CD14-positive monocyte (primary cell): ENCODE results near the gene OR5H15. TPM values are rescaled to one million over a fixed set of nuclear protein-coding genes. Genes with fewer than 3 reads are reported as not detected.
"Not testable (repeated sequence)": the region's sequence is repeated elsewhere in the genome, so short reads cannot be mapped to it uniquely, and the experiment has no call there.

Experiments used
- DNase-seq, 3 donors: peaks; one replicate each; pipeline ENCODE4 v3.0.0-alpha.2; 2011 to 2022
- H2AFZ ChIP-seq: 2 replicates; pipeline ENCODE4 v1.6.0; 2012; ENCODE audit warnings: mild to moderate bottlenecking, low read depth, low read length, inconsistent platforms; ENCODE audit not compliant: insufficient read depth, poor library complexity, severe bottlenecking
- H3K27ac ChIP-seq, 2 donors: 1 replicate in 1 of 2; 2 replicates in 1 of 2; pipeline ENCODE4 v1.5.1; 2012 to 2013; ENCODE audit warnings: low read length in 2 of 2, control low read depth in 1 of 2, inconsistent platforms in 1 of 2, low read depth in 1 of 2, mild to moderate bottlenecking in 1 of 2
- H3K27me3 ChIP-seq, 2 donors: one replicate each; pipeline versions ENCODE4 v1.6.0 to v1.6.1; 2011 to 2013; ENCODE audit warnings: low read length in 2 of 2; ENCODE audit not compliant: control insufficient read depth in 2 of 2, insufficient read depth in 2 of 2
- H3K36me3 ChIP-seq, 2 donors: replicated peaks in 1 of 2; 1 replicate in 1 of 2; 2 replicates in 1 of 2; pipeline versions ENCODE4 v1.5.1 to v1.6.1; 2012 to 2013; ENCODE audit warnings: low read length in 2 of 2, control low read depth in 1 of 2, inconsistent platforms in 1 of 2, mild to moderate bottlenecking in 1 of 2; ENCODE audit not compliant: insufficient read depth in 2 of 2, control insufficient read depth in 1 of 2
- H3K4me1 ChIP-seq, 2 donors: 1 replicate in 1 of 2; 2 replicates in 1 of 2; pipeline versions ENCODE4 v1.5.1 to v1.6.1; 2012 to 2013; ENCODE audit warnings: low read length in 2 of 2, control low read depth in 1 of 2, inconsistent platforms in 1 of 2, mild to moderate bottlenecking in 1 of 2, moderate library complexity in 1 of 2; ENCODE audit not compliant: insufficient read depth in 2 of 2, control insufficient read depth in 1 of 2
- H3K4me2 ChIP-seq: replicated peaks from 2 replicates; pipeline ENCODE3; 2012; ENCODE audit warnings: low read length, moderate library complexity, mild to moderate bottlenecking; ENCODE audit not compliant: poor library complexity, severe bottlenecking; ENCODE audit errors: extremely low read depth
- H3K4me3 ChIP-seq, 3 experiments: fragments of 200-600 bp in 1 of 3; sonication (generic) in 1 of 3; replicated peaks in 1 of 3; 1 replicate in 2 of 3; 2 replicates in 1 of 3; pipeline ENCODE4 v1.5.1; 2011 to 2013; ENCODE audit warnings: low read length in 3 of 3, mild to moderate bottlenecking in 3 of 3, control low read depth in 2 of 3, low read depth in 2 of 3, inconsistent platforms in 1 of 3, moderate library complexity in 1 of 3
- H3K79me2 ChIP-seq: 2 replicates; pipeline ENCODE4 v1.6.0; 2012; ENCODE audit warnings: mild to moderate bottlenecking, control low read depth, inconsistent platforms, low read length, moderate library complexity; ENCODE audit not compliant: insufficient read depth
- H3K9ac ChIP-seq: 2 replicates; pipeline ENCODE4 v1.6.0; 2017; ENCODE audit warnings: low read length, mild to moderate bottlenecking; ENCODE audit not compliant: insufficient read depth, poor library complexity, severe bottlenecking
- H3K9me3 ChIP-seq, 2 donors: replicated peaks in 1 of 2; 1 replicate in 1 of 2; 2 replicates in 1 of 2; pipeline versions ENCODE4 v1.5.1 to v1.6.1; 2012 to 2013; ENCODE audit warnings: low read length in 2 of 2, control low read depth in 1 of 2; ENCODE audit not compliant: control insufficient read depth in 1 of 2, insufficient read depth in 1 of 2
- H4K20me1 ChIP-seq: 2 replicates; pipeline ENCODE4 v1.6.0; 2012; ENCODE audit warnings: mild to moderate bottlenecking, low read length, control low read depth, moderate library complexity; ENCODE audit not compliant: insufficient read depth
- H3K27ac Mint-ChIP-seq, 7 donors: one replicate each; pipeline ENCODE4 v1.8.0; 2020; ENCODE audit warnings: mild to moderate bottlenecking in 7 of 7, mixed read lengths in 7 of 7, moderate library complexity in 6 of 7, inconsistent platforms in 2 of 7
- H3K27me3 Mint-ChIP-seq, 3 donors: one replicate each; pipeline ENCODE4 v1.8.0; 2021 to 2022; ENCODE audit warnings: low read depth in 3 of 3, mild to moderate bottlenecking in 3 of 3, mixed read lengths in 3 of 3, moderate library complexity in 3 of 3, inconsistent platforms in 1 of 3
- H3K36me3 Mint-ChIP-seq, 2 donors: one replicate each; pipeline ENCODE4 v1.8.0; 2020; ENCODE audit warnings: mixed read lengths in 2 of 2, inconsistent platforms in 1 of 2, mild to moderate bottlenecking in 1 of 2
- H3K4me1 Mint-ChIP-seq: one replicate; pipeline ENCODE4 v1.8.0; 2020; ENCODE audit warnings: mild to moderate bottlenecking, mixed read lengths
- H3K4me3 Mint-ChIP-seq, 2 donors: one replicate each; pipeline ENCODE4 v1.8.0; 2020; ENCODE audit warnings: mild to moderate bottlenecking in 2 of 2, mixed read lengths in 2 of 2, moderate library complexity in 1 of 2
- H3K9me3 Mint-ChIP-seq, 7 donors: one replicate each; pipeline ENCODE4 v1.8.0; 2020 to 2022; ENCODE audit warnings: mixed read lengths in 7 of 7, mild to moderate bottlenecking in 6 of 7, moderate library complexity in 6 of 7, inconsistent platforms in 2 of 7
- CTCF ChIP-seq: fragments of 200-600 bp; IDR thresholded peaks from one replicate; pipeline ENCODE4 v1.8.0; 2022; ENCODE audit warnings: antibody characterized with exemption, mild to moderate bottlenecking
- WGBS: methylation state at CpG from one replicate; pipeline ENCODE4 v1.1.5; 2013; ENCODE audit warnings: missing lambda C conversion rate; ENCODE audit not compliant: insufficient coverage; 5-methylcytosine and 5-hydroxymethylcytosine counted together
- intact Hi-C, 2 donors: fragments of 100-400 bp; cut with micrococcal nuclease; formaldehyde crosslinking; loops; one replicate each; pipeline versions ENCODE4 v1.15.0 to v1.15.1; 2023
- polyA plus RNA-seq, 3 donors: library from polyadenylated mRNA; depleted of rRNA in 1 of 3; unstranded in 2 of 3; stranded (reverse) in 1 of 3; fragments of 300-500 nt in 2 of 3; fragments of >200 nt in 1 of 3; fragmentation: Illumina TruSeq in 2 of 3; gene quantifications; 1 replicate in 2 of 3; 2 replicates in 1 of 3; pipeline ENCODE4 v1.2.3, GENCODE V29; 2012 to 2021

The OR5H15 gene
- polyA plus RNA-seq, 3 donors, result not detected

GRCh38 chr3:98188545-98188944, 22.0 kb downstream of the OR5H15 start:
- Histone ChIP-seq H3K4me1 (peaks cover 0 to 10% of the 10 kb centered on the region in 2 donors), H3K4me3 (no peak overlapping the region), H3K79me2 (no peaks in the 10 kb centered on the region), H3K9me3 (no peaks in the 10 kb centered on the region), H3K4me2 (no peak overlapping the region), H3K27me3 (no peaks in the 10 kb centered on the region), H2AFZ (no peak overlapping the region), H3K9ac (no peak overlapping the region), H4K20me1 (no peaks in the 10 kb centered on the region), H3K36me3 (no peaks in the 10 kb centered on the region), H3K27ac (no peak overlapping the region)
- intact Hi-C loops, result no loop called here
- H3K36me3 Mint-ChIP-seq, result no peaks in the 10 kb centered on the region
- H3K27ac Mint-ChIP-seq, result peak overlapping the region in 3 of 7 donors; percentile 55 to 75 (median 73)
- DNase-seq, result peak; percentile 4 to 81 (median 67)
- WGBS, result no CpG with 5 or more reads among the region's 3 CpGs
- TF ChIP-seq CTCF, result peak; percentile 62
- no peak overlapping the region for H3K4me3 Mint-ChIP-seq
- H3K27me3 Mint-ChIP-seq, result peaks cover 1 to 9% (median 5%) of the 10 kb centered on the region in 3 donors
- H3K9me3 Mint-ChIP-seq, result peaks cover 0 to 9% (median 6%) of the 10 kb centered on the region in 7 donors
- H3K4me1 Mint-ChIP-seq, result peaks cover 18% of the 10 kb centered on the region

- H3K9me3 ChIP-seq, H3K9me3 Mint-ChIP-seq, H3K79me2 ChIP-seq, H3K4me2 ChIP-seq, DNase-seq, H3K27ac Mint-ChIP-seq, H2AFZ ChIP-seq, H3K36me3 Mint-ChIP-seq, H3K4me3 Mint-ChIP-seq, H3K36me3 ChIP-seq, H3K27me3 ChIP-seq, H3K27me3 Mint-ChIP-seq, H3K9ac ChIP-seq, H4K20me1 ChIP-seq, intact Hi-C loops, H3K27ac ChIP-seq, H3K4me1 ChIP-seq, H3K4me3 ChIP-seq: not testable (repeated sequence)
- peaks cover 16% of the 10 kb centered on the region for H3K4me1 Mint-ChIP-seq
Observed at GRCh38 chr3:98190911-98191310, 24.4 kb downstream of the OR5H15 start.

GRCh38 chr3:98196293-98196692, 29.8 kb downstream of the OR5H15 start:
- H2AFZ ChIP-seq, H3K36me3 ChIP-seq, H3K36me3 Mint-ChIP-seq, H3K27me3 ChIP-seq, H3K27me3 Mint-ChIP-seq, H4K20me1 ChIP-seq, H3K9me3 Mint-ChIP-seq, intact Hi-C loops, DNase-seq, H3K27ac Mint-ChIP-seq, H3K4me3 ChIP-seq, H3K9ac ChIP-seq, H3K4me1 ChIP-seq, H3K4me3 Mint-ChIP-seq, H3K9me3 ChIP-seq, H3K79me2 ChIP-seq, H3K27ac ChIP-seq, H3K4me1 Mint-ChIP-seq, H3K4me2 ChIP-seq: not testable (repeated sequence)
- no CpG with 5 or more reads among the region's 2 CpGs for WGBS
